NOMO-1 (cell line): Measurements from ENCODE around the gene CD177.
A peak's percentile ranks its signal among the peaks of the same experiment; 100 is the strongest.
"Not testable (repeated sequence)": the region's sequence is repeated elsewhere in the genome, so short reads cannot be mapped to it uniquely, and the experiment has no call there.

Experiments used
- DNase-seq, 2 experiments: peaks; one replicate each; lab custom pipeline; 2025; ENCODE audit not compliant: unreplicated experiment in 2 of 2; lab: John Stamatoyannopoulos, UW

Gene CD177

GRCh38 chr19:43353606-43354304 is at the start of gene CD177:
Gene CD177, plus strand, starts transcription at chr19:43353686. Its CDS starts 29 bp downstream, at chr19:43353715.
- no peak for DNase-seq

GRCh38 chr19:43305642-43306041 is 47.8 kb upstream of the CD177 start:
- peak in 1 of 2 experiments; percentile 9 for DNase-seq

GRCh38 chr19:43306097-43306496 is 47.4 kb upstream of the CD177 start:
- DNase-seq: no peak

GRCh38 chr19:43308244-43308815 is 45.2 kb upstream of the CD177 start:
- DNase-seq: no peak

- no peak for DNase-seq
Observed at GRCh38 chr19:43309466-43309865, 44.0 kb upstream of the CD177 start.

- DNase-seq: no peak
Observed at GRCh38 chr19:43310221-43310620, 43.3 kb upstream of the CD177 start.

- no peak for DNase-seq
Observed at GRCh38 chr19:43311256-43311655, 42.2 kb upstream of the CD177 start.

- DNase-seq: no peak
Observed at GRCh38 chr19:43311706-43312105, 41.8 kb upstream of the CD177 start.

- DNase-seq: no peak
Observed at GRCh38 chr19:43313711-43314495, 39.6 kb upstream of the CD177 start.

- no peak for DNase-seq
Observed at GRCh38 chr19:43315851-43316250, 37.6 kb upstream of the CD177 start.

- DNase-seq: no peak
Observed at GRCh38 chr19:43316591-43317319, 36.7 kb upstream of the CD177 start.

GRCh38 chr19:43318203-43318602 is 35.3 kb upstream of the CD177 start:
- DNase-seq: no peak

GRCh38 chr19:43318796-43319314 is 34.6 kb upstream of the CD177 start:
- no peak for DNase-seq

GRCh38 chr19:43320546-43320945 is 32.9 kb upstream of the CD177 start:
- no peak for DNase-seq

GRCh38 chr19:43326761-43327160 is 26.7 kb upstream of the CD177 start:
- not testable (repeated sequence) for DNase-seq

- not testable (repeated sequence) for DNase-seq
Observed at GRCh38 chr19:43328561-43328960, 24.9 kb upstream of the CD177 start.

- DNase-seq: not testable (repeated sequence)
Observed at GRCh38 chr19:43329049-43329448, 24.4 kb upstream of the CD177 start.

GRCh38 chr19:43329989-43330388 is 23.5 kb upstream of the CD177 start:
- DNase-seq: no peak

- DNase-seq: no peak
Observed at GRCh38 chr19:43330726-43331434, 22.6 kb upstream of the CD177 start.

- DNase-seq: peak; percentile 79 to 83
Observed at GRCh38 chr19:43331435-43332010, 22.0 kb upstream of the CD177 start.
